Epithelial cell of esophagus (primary cell): Measurements from ENCODE around the gene RGS16.
A peak's percentile ranks its signal among the peaks of the same experiment; 100 is the strongest.

Experiments used
- DNase-seq: peaks from one replicate; pipeline ENCODE4 v3.0.0; 2010; ENCODE audit warnings: low read depth
- H3K4me3 ChIP-seq: 2 replicates; pipeline ENCODE4 v1.5.1; 2011; ENCODE audit warnings: mild to moderate bottlenecking, low read length, control low read depth
- CTCF ChIP-seq: IDR thresholded peaks from 2 replicates; pipeline ENCODE4 v1.5.1; 2011; ENCODE audit warnings: low read depth, mild to moderate bottlenecking, low read length, control low read depth, inconsistent platforms; ENCODE audit not compliant: insufficient read depth; ENCODE audit errors: missing control alignments

RGS16 gene

DNA sequence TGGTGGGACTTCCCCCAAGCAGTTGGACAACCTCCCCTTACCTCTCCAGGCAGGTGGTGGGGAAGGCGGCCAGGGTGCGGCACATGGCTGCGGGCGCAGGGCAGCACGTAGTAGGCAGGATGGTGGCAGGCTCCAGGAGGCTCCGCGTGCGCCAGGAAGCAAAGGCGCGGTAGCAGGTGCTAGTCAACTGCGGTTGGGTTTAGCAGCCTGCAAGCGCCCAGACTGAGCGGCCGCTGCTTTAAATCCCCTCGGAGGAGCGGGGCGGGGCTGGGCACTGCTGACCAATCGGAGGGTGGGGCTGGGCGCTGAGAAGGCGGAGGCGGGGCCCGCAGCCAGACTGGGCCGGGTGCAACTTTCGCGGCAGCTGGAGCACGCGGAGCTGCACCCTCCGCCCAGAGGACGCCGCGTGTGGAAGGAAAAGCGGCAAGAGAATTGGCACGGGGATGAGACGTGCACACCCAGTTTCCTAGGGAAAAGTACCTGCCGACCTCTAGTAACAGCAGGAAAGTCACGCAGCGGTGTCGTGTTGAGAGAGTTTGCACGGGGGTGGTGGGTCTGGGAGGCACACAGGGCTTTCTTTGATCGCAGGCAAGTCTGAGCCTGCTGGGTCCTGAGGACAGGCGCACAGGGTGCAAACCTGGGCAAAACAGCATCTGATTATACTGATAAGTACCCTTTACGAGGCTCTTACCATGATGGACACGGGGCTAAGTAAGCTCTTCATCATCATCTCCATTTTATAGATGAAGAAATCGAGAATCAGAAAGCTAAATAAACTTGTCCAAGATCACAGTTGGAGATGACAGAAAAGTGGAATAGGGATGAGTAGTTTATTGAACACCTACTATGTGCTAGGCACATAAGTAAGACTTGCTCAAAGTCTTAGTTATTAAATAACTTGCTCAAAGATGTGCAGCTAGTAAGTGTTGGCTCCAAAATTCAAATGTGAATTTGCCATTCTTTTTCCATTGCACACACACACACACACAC lies at the start of gene RGS16:
RGS16 (minus strand) TSS at position 215 of the 990 bp plus-strand sequence; CDS start at position 85, 130 bp downstream.
- TF ChIP-seq CTCF = no peak
- DNase-seq = peak; percentile 92
- H3K4me3 ChIP-seq = peak within 1 kb of the TSS; percentile 58

- TF ChIP-seq CTCF = no peak
- no peak for DNase-seq
- H3K4me3 ChIP-seq = no peak overlapping the region
These were observed 49.8 kb upstream of the RGS16 start for GRCh38 chr1:182653986-182654385.

- TF ChIP-seq CTCF = no peak
- H3K4me3 ChIP-seq = no peak overlapping the region
- no peak for DNase-seq
These were observed 48.7 kb upstream of the RGS16 start for GRCh38 chr1:182652933-182653332.

DNA sequence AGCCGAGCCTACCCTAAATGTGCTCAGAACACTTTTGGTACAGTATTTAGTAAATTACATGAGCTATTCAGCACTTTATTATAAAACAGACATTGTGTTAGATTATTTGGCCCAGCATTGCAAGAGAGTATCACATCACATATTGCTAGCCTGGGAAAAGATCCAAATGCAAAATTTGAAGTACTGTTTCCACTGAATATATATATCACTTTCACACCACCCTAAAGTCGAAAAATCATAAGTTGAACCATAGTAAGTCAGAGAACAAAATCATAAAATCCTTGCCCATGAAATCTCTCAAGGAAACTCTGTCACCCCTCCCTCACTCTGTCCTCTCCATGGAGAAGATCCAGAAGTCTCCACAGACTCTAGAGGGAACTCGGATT lies 47.1 kb upstream of the RGS16 start:
- H3K4me3 ChIP-seq = no peak overlapping the region
- no peak for TF ChIP-seq CTCF
- DNase-seq = no peak

DNA sequence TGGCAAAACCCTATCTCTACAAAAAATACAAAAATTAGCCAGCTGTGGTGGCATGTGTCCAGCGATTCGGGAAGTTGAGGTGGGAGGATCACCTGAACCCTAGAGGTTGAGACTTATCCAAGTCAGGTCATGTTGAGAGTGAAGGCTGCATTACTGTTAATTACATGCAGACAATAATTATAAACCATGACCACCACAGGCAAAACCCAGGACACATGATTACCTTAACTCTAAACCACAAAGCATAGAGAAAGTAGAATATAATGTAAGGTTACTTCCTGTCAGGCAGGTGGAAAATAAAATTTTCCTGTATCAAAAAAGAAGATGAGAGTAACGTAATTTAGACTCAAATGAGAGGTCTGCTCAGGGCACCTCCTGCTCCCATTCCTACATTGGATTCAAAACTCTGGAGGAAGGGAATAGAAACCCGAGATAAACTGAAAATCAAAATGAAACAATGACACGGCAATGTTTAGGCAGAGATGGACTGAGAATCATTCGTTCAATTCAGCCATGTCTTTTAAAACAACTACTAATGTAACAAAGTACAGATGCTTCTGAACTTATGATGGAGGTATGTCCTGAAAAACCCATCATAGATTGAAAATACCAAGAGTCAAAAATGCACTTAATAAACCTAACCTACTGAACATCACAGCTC lies 46.6 kb upstream of the RGS16 start:
- no peak overlapping the region for H3K4me3 ChIP-seq
- no peak for TF ChIP-seq CTCF
- DNase-seq = no peak

DNA sequence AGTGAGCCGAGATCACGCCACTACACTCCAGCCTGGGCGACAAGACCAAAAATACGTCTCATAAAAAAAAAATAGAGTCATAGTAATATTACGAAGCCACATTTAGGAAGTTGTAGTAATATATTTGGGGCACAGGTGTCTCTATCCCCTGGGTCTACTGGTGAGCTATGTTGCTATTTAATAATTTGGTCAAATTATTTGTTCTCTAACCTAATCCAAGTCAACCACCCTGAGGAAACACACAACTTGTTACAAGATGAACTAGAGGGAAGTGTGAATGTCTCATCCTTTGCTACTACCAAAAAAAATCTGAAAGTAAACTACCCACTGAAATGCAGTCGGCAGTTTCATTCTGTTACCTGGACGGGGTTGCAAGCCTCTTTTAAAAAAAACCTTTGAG lies 44.9 kb upstream of the RGS16 start:
- no peak for TF ChIP-seq CTCF
- H3K4me3 ChIP-seq = no peak overlapping the region
- no peak for DNase-seq
